KMS-11 (cell line): ENCODE results near the gene L1TD1.
"Not testable (repeated sequence)": the region's sequence is repeated elsewhere in the genome, so short reads cannot be mapped to it uniquely, and the experiment has no call there.

Experiments
- H2AFZ ChIP-seq: fragments of 200-600 bp; sonication (generic); 2 replicates; pipeline ENCODE4 v1.6.1; 2016; ENCODE audit warnings: antibody characterized with exemption, mixed run types, low read depth
- H3K27ac ChIP-seq: fragments of 200-600 bp; sonication (generic); 2 replicates; pipeline ENCODE4 v1.6.1; 2016; ENCODE audit warnings: mild to moderate bottlenecking, mixed run types
- H3K27me3 ChIP-seq: fragments of 200-600 bp; sonication (generic); 2 replicates; pipeline ENCODE4 v1.6.1; 2017; ENCODE audit warnings: mild to moderate bottlenecking, low read depth, mixed run types, moderate library complexity; ENCODE audit not compliant: insufficient read depth
- H3K36me3 ChIP-seq: fragments of 200-600 bp; sonication (generic); 2 replicates; pipeline ENCODE4 v1.6.1; 2017; ENCODE audit warnings: mild to moderate bottlenecking, mixed run types; ENCODE audit not compliant: insufficient read depth
- H3K4me1 ChIP-seq: fragments of 200-600 bp; sonication (generic); 2 replicates; pipeline ENCODE4 v1.6.1; 2016; ENCODE audit warnings: mild to moderate bottlenecking, low read depth, mixed run types; ENCODE audit not compliant: poor library complexity, severe bottlenecking
- H3K4me2 ChIP-seq: fragments of 200-600 bp; sonication (generic); 2 replicates; pipeline ENCODE4 v1.7.0; 2016; ENCODE audit warnings: mild to moderate bottlenecking, mixed run types
- H3K4me3 ChIP-seq: fragments of 200-600 bp; sonication (generic); IDR thresholded peaks from 2 replicates; pipeline ENCODE4 v1.6.1; 2017; ENCODE audit warnings: low read depth, low read length, mixed read lengths; ENCODE audit not compliant: insufficient read depth
- H3K79me2 ChIP-seq: fragments of 200-600 bp; sonication (generic); 2 replicates; pipeline ENCODE4 v1.6.1; 2016; ENCODE audit warnings: low read depth, mixed run types; ENCODE audit not compliant: insufficient read depth
- H3K9ac ChIP-seq: fragments of 200-600 bp; sonication (generic); 2 replicates; pipeline ENCODE4 v1.6.1; 2016; ENCODE audit warnings: mild to moderate bottlenecking, mixed run types
- H4K20me1 ChIP-seq: fragments of 200-600 bp; sonication (generic); 2 replicates; pipeline ENCODE4 v1.6.1; 2016; ENCODE audit warnings: mild to moderate bottlenecking, mixed run types; ENCODE audit not compliant: insufficient read depth
- TF ChIP-seq, protein P1 (sequence below): fragments of 200-600 bp; sonication (generic); conservative IDR thresholded peaks from 2 replicates; pipeline ENCODE4 v1.6.1; 2017; ENCODE audit warnings: low read depth, mild to moderate bottlenecking, antibody characterized with exemption, low read length, moderate library complexity, mixed read lengths

Gene L1TD1

DNA sequence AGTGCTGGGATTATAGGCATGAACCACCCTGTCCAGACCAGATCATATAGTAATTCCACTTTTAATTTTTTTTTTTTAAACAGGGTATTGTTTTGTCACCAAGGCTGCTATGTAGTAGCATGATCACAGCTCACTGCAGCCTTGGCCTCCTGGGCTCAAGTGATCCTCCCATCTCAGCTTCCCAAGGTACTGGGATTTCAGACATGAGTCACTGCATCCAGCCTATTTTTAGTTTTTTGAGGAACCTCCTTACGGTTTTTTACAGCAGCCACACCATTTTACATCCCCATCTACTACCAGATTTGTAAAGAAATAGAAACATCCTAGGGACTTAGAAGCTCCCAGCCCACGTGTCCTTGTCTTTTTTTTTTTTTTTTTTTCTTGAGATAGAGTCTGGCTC lies 24.0 kb downstream of the L1TD1 start:
- Histone ChIP-seq H3K36me3 (no peaks in the 10 kb centered on the region), H3K79me2 (no peaks in the 10 kb centered on the region), H3K27ac (no peak overlapping the region), H3K4me2 (no peak overlapping the region), H3K9ac (no peak overlapping the region), H3K27me3 (no peaks in the 10 kb centered on the region), H4K20me1 (no peaks in the 10 kb centered on the region), H3K4me3 (no peak overlapping the region), H2AFZ (no peak overlapping the region), H3K4me1 (no peaks in the 10 kb centered on the region)
- TF ChIP-seq, protein P1, sequence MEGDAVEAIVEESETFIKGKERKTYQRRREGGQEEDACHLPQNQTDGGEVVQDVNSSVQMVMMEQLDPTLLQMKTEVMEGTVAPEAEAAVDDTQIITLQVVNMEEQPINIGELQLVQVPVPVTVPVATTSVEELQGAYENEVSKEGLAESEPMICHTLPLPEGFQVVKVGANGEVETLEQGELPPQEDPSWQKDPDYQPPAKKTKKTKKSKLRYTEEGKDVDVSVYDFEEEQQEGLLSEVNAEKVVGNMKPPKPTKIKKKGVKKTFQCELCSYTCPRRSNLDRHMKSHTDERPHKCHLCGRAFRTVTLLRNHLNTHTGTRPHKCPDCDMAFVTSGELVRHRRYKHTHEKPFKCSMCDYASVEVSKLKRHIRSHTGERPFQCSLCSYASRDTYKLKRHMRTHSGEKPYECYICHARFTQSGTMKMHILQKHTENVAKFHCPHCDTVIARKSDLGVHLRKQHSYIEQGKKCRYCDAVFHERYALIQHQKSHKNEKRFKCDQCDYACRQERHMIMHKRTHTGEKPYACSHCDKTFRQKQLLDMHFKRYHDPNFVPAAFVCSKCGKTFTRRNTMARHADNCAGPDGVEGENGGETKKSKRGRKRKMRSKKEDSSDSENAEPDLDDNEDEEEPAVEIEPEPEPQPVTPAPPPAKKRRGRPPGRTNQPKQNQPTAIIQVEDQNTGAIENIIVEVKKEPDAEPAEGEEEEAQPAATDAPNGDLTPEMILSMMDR, result no peak

DNA sequence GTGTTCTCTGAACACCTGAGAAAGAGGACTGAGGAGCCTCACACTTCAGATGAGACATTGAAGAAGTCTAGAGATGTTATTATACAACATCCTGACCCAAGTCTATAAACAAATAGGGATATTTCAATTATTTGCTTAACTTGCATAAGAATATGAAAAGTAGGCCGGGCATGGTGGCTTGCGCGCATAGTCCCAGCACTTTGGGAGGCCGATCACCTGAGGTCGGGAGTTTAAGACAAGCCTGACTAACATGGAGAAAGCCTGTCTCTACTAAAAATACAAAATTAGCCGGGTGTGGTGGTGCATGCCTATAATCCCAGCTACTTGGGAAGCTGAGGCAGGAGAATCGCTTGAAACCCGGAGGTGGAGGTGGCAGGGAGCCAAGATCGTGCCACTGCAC lies 25.8 kb downstream of the L1TD1 start:
- H2AFZ ChIP-seq, H3K27ac ChIP-seq, H3K79me2 ChIP-seq, H3K4me3 ChIP-seq, H3K4me2 ChIP-seq, H3K27me3 ChIP-seq, H4K20me1 ChIP-seq, H3K36me3 ChIP-seq, H3K9ac ChIP-seq, H3K4me1 ChIP-seq: not testable (repeated sequence)

DNA sequence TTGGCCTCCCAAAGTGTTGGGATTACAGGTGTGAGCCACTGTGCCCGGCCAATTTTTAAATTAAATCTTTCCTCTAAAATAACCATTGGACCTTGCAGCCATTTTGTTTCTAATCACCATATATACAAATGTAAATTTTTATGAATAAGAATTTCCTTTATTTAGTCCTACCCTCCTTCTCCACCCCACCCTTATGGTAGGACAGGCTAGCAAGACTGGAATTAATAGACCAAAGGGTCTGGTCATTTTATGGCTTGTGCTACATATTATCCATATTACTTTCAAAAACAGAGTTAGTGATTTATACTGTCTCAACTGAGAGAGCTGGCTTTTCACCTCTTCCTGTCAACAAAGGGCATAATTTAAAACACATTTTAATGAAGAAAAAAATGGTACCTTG lies 26.5 kb downstream of the L1TD1 start:
- H3K27ac ChIP-seq, result no peak overlapping the region
- H3K4me1 ChIP-seq, result no peaks in the 10 kb centered on the region
- no peak overlapping the region for H3K4me2 ChIP-seq
- H3K27me3 ChIP-seq, result no peaks in the 10 kb centered on the region
- H3K9ac ChIP-seq, result no peak overlapping the region
- no peaks in the 10 kb centered on the region for H3K79me2 ChIP-seq
- no peak overlapping the region for H2AFZ ChIP-seq
- H4K20me1 ChIP-seq, result no peaks in the 10 kb centered on the region
- TF ChIP-seq, protein P1, result no peak
- H3K36me3 ChIP-seq, result no peaks in the 10 kb centered on the region
- no peak overlapping the region for H3K4me3 ChIP-seq

DNA sequence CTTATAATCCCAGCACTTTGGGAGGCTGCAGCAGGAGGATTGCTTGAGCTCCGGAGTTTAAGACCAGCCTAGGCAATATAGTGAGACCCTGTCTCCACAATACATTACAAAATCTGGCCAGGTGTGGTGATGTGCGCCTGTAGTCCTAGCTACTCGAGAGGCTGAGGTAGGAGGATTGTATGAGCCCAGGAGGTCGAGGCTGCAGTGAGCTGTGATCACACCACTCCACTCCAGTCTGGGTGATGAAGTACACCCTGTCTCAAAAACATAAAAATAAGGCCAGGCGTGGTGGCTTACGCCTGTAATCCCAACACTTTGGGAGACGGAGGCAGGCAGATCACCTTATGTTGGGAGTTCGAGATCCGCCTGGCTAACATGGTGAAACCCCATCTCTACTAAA lies 27.7 kb downstream of the L1TD1 start:
- Histone ChIP-seq H3K27me3 (no peaks in the 10 kb centered on the region), H2AFZ (no peak overlapping the region), H4K20me1 (no peaks in the 10 kb centered on the region), H3K36me3 (no peaks in the 10 kb centered on the region), H3K27ac (no peak overlapping the region), H3K4me3 (no peak overlapping the region), H3K9ac (no peak overlapping the region), H3K4me1 (no peaks in the 10 kb centered on the region), H3K79me2 (no peaks in the 10 kb centered on the region), H3K4me2 (no peak overlapping the region)
- TF ChIP-seq, protein P1, result no peak

DNA sequence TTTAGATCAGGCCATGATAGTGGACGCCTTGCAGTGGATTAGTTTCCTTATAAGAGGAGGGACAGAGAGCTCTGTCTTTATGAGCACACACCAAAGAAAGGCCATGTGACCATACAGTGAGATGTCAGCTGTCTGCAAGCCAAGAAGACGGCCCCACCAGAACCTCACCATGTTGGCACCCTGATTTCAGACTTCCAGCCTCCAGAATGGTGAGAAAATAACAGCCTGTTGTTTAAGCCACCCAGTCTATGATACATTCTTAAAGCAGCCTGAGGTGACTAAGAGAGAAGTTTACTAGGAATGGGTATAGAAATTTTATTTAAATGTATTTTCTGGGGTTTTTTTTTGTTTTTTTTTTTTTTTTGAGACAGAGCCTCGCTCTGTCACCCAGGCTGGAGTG lies 29.5 kb downstream of the L1TD1 start:
- Histone ChIP-seq H3K27me3 (no peaks in the 10 kb centered on the region), H2AFZ (no peak overlapping the region), H3K4me1 (no peaks in the 10 kb centered on the region), H4K20me1 (no peaks in the 10 kb centered on the region), H3K27ac (no peak overlapping the region), H3K4me3 (no peak overlapping the region), H3K36me3 (no peaks in the 10 kb centered on the region), H3K4me2 (no peak overlapping the region), H3K9ac (no peak overlapping the region), H3K79me2 (no peaks in the 10 kb centered on the region)
- TF ChIP-seq, protein P1, result no peak
